SK-N-DZ (cell line): ENCODE data around the gene CORO7.

ENCODE experiments used
- DNase-seq: peaks from one replicate; pipeline ENCODE4 v3.0.0-alpha.2; 2015; ENCODE audit warnings: low spot score

CORO7 gene

GRCh38 chr16:4323071-4323844 is 93.1 kb downstream of the CORO7 start:
- no peak for DNase-seq

- no peak for DNase-seq
These were observed 94.0 kb downstream of the CORO7 start for GRCh38 chr16:4322121-4323052.

- DNase-seq: no peak
These were observed 94.9 kb downstream of the CORO7 start for GRCh38 chr16:4321286-4322120.

DNA sequence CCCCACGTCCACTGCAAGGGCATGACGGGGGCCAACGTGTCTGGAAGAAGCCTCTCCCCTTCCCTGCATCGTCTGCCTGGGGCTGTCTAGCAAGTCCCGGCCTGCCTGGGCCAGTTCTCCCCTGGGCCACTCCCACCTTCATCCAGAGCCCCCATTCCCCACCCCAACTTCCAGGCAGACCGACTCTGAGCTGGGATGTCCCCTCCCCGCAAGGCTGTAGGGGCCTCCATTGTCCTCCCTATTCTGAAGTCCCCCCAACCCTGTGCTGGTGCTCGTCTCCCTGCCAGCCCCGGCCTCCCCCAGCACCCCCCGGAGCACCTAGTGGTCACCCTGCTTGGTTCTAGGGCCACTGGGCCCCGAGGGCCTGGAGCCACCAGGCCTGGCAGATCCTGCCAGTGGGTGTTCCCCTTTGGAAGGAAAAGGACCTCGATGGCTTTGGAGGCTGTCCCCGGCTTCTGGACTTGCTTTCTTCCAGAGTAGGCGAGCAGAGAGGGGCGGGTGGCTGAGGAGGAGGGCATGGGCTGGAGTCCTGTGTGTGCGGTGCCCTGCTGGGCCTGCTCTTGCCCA is 95.7 kb downstream of the CORO7 start:
- no peak for DNase-seq

DNA sequence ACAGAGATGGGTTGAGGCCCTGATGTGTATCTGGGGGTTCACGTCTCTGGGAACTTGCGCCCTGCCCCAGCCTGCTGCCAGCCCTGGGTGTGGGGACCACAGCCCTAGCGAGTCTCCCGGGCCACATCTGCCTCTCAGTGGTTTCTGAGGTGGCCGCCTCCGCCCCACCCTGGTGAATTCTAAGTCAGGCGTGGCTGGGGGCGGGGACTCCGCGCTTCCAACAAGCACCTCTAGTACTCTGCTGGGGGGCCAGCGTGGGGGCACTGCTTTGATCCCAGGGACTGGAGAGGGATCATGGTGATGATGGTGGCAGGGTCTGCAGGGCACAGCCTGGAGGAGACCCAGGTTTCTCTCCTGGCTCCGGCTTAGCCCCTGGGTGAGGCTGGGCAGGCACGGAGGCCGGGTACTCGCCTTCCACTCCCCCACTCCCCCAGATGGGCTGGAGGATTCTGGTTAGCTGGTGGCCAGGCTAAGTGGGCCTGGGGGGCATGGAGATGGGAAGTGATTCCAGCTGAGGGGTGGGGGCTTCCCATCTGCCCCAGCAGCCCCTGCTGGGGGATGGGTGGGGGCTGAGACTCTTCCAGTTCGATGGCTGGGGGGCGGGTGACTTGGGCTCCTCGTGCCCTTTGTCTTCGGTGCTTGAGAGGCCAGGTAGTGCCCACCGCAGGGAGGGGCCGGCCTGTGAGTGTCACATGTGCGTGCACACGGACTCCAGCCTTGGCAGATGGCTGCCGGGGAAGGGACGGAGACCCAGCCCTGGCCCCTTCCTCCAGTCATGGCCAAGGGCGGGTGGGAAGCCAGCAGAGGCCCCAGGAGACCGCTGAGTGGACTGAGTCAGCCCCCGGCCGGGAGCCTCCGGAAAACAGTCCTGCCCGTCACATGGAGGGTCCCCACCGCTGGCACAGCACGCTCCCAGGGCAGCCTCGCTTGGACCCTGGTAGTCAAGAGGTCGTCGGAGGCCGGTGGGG is 96.7 kb downstream of the CORO7 start:
- DNase-seq: no peak

DNA sequence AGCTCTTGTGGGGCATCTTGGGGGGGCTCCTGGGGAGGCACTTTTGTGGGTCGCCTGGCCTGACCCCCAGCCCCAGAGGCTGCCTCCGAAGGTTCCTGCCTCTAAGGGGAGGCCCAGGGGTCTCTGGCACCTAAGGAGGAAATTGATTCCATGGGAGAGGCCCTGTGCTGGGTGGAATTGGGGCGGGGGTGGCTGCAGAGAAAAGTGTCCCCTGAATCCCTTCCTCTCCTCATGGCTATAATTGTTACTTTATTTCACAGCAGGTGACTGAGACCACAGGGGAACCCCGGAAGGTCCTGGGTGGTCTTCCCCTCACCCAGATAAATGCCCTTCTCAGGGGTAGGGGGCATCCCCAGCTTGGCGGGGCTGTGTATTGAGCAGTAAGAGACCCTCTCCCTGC is 97.4 kb downstream of the CORO7 start:
- no peak for DNase-seq

DNA sequence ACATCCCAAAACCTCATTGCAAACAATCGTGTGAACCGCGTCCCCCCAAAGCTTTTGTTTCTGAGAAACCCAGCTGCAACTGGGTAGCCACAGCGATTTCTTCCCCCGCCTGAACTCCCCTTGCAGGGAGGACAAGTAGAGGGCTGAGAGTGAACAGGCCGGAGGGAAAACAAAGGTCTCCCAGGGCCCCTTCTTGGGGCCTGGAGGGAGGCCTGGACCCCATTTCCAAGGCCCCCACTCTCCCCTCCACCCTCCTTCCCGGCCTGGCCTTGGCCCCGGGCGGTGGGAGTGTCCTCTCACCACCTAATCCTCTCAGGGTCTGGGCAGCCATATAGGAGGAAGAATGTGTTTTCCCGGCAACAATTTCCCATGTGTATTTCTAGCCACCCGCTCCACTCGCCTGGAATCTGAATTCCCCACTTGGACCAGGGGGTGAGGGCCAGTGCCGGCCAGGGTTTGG is 97.9 kb downstream of the CORO7 start:
- DNase-seq: no peak

GRCh38 chr16:4317532-4318450 is 98.6 kb downstream of the CORO7 start:
- no peak for DNase-seq

- no peak for DNase-seq
These were observed 99.4 kb downstream of the CORO7 start for GRCh38 chr16:4316864-4317531.

- DNase-seq: no peak
These were observed 100.1 kb downstream of the CORO7 start for GRCh38 chr16:4316108-4316863.

- DNase-seq: peak; percentile 87
These were observed 100.9 kb downstream of the CORO7 start, which contains the start of gene GLIS2 for GRCh38 chr16:4315186-4316107. TSS of gene GLIS2 (plus strand) at chr16:4316067. CDS start at chr16:4332281, 16,214 bp downstream.

DNA sequence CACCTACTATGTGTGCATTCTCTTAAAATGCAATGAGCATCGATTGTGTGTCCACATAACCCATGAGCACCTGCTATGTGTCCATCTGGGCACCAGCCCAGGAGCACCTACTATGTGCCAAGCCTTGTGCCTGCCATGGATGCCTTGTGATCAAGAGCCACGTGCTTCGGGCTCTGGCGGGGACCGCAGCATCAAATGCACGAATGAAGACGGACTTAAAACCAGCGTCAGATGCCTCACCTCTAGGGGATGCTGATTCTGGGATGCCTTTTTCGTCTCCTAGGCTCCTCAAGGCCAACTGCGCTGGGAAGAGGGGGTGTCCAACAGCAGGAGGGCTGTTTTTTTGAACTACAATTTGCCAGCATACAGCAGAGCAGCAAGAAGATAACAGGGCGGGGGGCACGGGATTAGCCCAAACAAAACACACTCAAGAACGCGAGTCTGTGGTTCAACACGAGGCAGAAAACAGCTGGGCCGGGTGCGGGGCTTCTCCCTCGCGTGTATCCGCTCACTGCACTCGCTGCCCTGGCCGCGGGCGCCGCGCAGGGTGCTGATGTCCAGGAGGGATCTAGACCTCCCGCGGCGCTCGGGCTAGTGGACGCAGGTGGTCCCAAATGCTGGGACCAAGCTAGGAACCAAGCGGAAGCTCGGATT is 101.7 kb downstream of the CORO7 start:
- DNase-seq: peak; percentile 77

DNA sequence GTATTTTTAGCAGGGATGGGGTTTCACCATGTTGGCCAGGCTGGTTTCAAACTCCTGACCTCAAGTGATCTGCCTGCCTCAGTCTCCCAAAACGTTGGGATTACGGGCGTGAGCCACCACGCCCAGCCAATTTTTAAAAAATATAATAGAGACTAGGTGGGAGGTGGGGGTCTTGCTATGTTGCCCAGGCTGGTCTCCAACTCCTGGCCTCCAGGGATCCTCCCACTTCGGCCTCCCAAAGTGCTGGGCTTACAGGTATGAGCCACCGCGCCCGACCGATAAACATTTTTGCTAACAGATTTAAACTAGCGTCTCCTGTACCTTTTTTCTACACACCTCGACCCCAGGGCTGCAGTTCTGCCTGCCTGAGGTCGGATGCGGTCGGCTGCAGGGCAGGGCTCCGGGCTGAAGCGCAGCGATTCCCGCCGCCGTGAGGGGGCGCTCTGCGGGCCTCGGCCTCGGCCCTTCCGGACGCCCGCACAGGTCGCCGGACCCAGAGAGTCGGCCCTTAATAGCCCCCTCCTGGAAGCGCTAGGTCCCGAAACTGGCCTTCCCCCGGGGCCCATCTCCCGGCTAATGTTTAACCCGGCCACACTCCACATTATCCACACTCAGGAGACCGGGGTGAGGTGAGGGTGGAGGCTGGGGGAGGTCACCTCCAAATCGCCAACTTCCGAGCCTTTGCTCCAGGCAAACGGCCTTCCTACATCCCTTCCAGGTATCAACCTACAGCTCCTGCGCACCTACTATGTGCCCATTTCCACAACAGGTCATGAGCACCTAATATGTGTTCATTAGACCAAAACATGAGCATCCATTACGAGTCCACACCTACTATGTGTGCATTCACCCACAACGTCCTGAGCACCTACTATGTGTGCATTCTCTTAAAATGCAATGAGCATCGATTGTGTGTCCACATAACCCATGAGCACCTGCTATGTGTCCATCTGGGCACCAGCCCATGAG is 102.5 kb downstream of the CORO7 start:
- no peak for DNase-seq

- peak; percentile 56 for DNase-seq
These were observed 106.5 kb downstream of the CORO7 start for GRCh38 chr16:4309833-4310266.
